Measurements from ENCODE around the gene TWNK.

The TWNK gene

DNA sequence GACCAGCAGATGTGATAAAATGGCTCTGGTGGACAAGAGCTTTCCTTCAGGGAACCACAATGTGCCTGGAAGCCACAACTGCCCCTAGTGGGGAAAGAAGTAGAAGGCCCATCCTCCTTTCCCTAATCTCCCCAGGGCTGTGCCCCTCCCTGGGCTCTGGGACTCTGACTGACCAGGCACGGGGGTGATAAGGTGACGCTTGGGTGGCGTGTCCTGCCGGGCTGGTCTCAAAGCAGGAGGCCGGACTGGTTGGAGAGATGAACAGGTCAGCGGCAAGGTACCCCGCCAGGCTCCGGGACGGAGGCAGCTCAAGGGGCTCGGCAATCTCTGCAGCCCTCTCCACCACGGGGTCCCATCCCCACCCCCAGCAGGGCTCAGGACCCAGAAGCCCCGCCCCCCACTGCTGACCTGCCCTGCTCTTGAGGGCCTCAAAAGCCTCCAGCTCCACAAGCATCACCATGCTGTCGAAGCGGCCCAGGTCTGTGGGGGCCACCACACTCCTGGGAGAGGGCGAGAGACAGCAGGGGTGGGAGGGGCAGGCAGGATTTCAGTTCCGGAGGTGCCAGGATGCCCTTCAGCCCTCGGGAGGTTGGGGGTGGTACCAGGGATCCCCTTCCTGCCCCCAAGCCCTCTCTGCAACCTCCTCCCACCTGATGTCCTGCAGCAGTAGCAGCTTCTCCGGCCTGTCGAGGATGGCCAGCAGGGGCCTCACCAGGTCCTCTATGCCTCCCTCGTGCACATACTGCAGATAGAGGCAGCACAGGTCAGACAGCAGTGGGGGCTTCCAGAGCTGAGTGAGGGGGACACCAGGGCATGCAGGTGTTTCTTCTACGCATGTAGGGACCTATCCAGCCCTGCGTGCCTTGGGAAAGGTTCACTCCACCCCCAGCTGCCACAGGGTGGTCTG, 24.4 kb downstream of the TWNK start:
- Histone ChIP-seq H3K27ac (ENCODE audit: low read depth, low read length) (no peak overlapping the region), H2AFZ (ENCODE audit: insufficient read depth, low read length, poor library complexity) (no peak overlapping the region), H3K79me1 (ENCODE audit: low read length) (no peaks in the 10 kb centered on the region), H3K14ac (ENCODE audit: low read length) (no peak overlapping the region), H3K4me2 (ENCODE audit: low read length) (no peak overlapping the region), H4K8ac (ENCODE audit: low read depth, low read length) (no peak overlapping the region), H3K23ac (ENCODE audit: low read length) (no peak overlapping the region), H3K36me3 (ENCODE audit: control insufficient read depth in 1 of 2, insufficient read depth in 2 of 2, low read length in 2 of 2) (peaks cover 7 to 8% of the 10 kb centered on the region in 2 experiments), H3K18ac (ENCODE audit: low read length) (no peak overlapping the region), H3K27me3 (ENCODE audit: insufficient read depth, low read length) (peaks cover 2% of the 10 kb centered on the region), H2BK120ac (ENCODE audit: insufficient read depth, low read length, poor library complexity) (no peak overlapping the region), H3K4me3 (ENCODE audit: low read depth, low read length) (no peak overlapping the region), H3K9me3 (ENCODE audit: insufficient read depth, low read depth, low read length) (no peaks in the 10 kb centered on the region), H4K12ac (ENCODE audit: low read depth, low read length) (no peak overlapping the region), H2AK5ac (ENCODE audit: low read length) (no peak overlapping the region), H2BK12ac (ENCODE audit: low read length) (no peak overlapping the region), H3K79me2 (ENCODE audit: control insufficient read depth, insufficient read depth, low read length, poor library complexity) (no peaks in the 10 kb centered on the region), H4K91ac (ENCODE audit: low read depth, low read length) (no peak overlapping the region), H3K4me1 (ENCODE audit: control insufficient read depth in 1 of 2, insufficient read depth in 2 of 2, low read length in 2 of 2) (no peaks in the 10 kb centered on the region), H2BK5ac (ENCODE audit: low read depth, low read length, poor library complexity) (no peak overlapping the region), H3K4ac (ENCODE audit: low read depth, low read length) (no peak overlapping the region), H3K9ac (ENCODE audit: low read length) (no peak overlapping the region)
- DNase-seq, result peak in 1 of 2 donors; percentile 47
- no CpG with 5 or more reads among the region's 22 CpGs for WGBS (ENCODE audit: extremely low coverage, insufficient coverage, insufficient read length)

DNA sequence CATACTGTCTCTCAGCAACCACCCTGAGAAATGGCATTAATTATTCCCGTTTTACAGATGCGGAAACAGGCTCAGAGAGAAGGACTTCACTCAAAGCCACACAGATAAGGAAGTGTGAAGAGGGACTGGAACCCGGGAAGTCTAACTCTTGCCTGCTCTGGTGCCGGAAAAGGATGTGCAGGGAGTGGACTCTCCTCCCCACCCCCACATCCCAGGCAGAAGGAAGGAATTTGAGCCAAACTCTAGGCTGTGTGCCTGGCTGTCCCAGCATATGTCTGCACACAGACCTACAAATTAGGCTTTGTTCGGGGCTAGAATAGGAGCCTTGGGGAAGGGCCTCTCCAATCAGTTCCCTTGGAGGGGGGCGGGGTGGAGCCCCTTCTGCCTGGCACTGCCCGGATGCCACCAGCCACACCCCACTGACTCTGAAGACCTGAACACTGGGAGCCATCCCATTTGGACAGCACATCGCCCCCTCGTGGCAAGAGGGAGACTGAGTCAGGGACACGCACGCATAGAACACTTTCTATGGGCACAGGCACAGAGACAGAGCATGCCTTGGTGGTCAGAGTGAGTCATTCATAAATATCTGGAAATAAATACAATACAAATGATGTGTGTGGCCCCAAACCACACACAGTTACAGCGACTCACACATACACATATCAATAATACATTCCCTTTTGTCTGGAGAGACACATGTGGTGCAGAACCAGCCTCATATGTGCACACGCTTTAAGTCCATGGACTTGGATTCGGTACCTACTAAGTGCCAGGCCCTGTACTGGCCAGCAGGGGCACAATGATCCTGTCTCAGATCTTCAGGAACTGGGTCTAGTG, 25.4 kb downstream of the TWNK start:
- no peaks in the 10 kb centered on the region for H3K79me2 ChIP-seq (ENCODE audit: control insufficient read depth, insufficient read depth, low read length, poor library complexity)
- H4K12ac ChIP-seq (ENCODE audit: low read depth, low read length), result no peak overlapping the region
- H3K9ac ChIP-seq (ENCODE audit: low read length), result no peak overlapping the region
- H3K9me3 ChIP-seq (ENCODE audit: insufficient read depth, low read depth, low read length), result no peaks in the 10 kb centered on the region
- H3K4me1 ChIP-seq (ENCODE audit: control insufficient read depth in 1 of 2, insufficient read depth in 2 of 2, low read length in 2 of 2), result no peaks in the 10 kb centered on the region
- H3K4me2 ChIP-seq (ENCODE audit: low read length), result no peak overlapping the region
- H4K91ac ChIP-seq (ENCODE audit: low read depth, low read length), result no peak overlapping the region
- H2AK5ac ChIP-seq (ENCODE audit: low read length), result no peak overlapping the region
- no peak overlapping the region for H3K27ac ChIP-seq (ENCODE audit: low read depth, low read length)
- H3K27me3 ChIP-seq (ENCODE audit: insufficient read depth, low read length), result peaks cover 9% of the 10 kb centered on the region
- no peak overlapping the region for H3K4ac ChIP-seq (ENCODE audit: low read depth, low read length)
- H2BK120ac ChIP-seq (ENCODE audit: insufficient read depth, low read length, poor library complexity), result no peak overlapping the region
- no peak overlapping the region for H2AFZ ChIP-seq (ENCODE audit: insufficient read depth, low read length, poor library complexity)
- WGBS (ENCODE audit: extremely low coverage, insufficient coverage, insufficient read length), result no CpG with 5 or more reads among the region's 14 CpGs
- H2BK12ac ChIP-seq (ENCODE audit: low read length), result no peak overlapping the region
- DNase-seq, result peak; percentile 77 to 89
- no peak overlapping the region for H3K23ac ChIP-seq (ENCODE audit: low read length)
- no peak overlapping the region for H3K4me3 ChIP-seq (ENCODE audit: low read depth, low read length)
- H3K36me3 ChIP-seq (ENCODE audit: control insufficient read depth in 1 of 2, insufficient read depth in 2 of 2, low read length in 2 of 2), result no peaks in the 10 kb centered on the region
- no peaks in the 10 kb centered on the region for H3K79me1 ChIP-seq (ENCODE audit: low read length)
- no peak overlapping the region for H2BK5ac ChIP-seq (ENCODE audit: low read depth, low read length, poor library complexity)
- H3K18ac ChIP-seq (ENCODE audit: low read length), result no peak overlapping the region
- no peak overlapping the region for H4K8ac ChIP-seq (ENCODE audit: low read depth, low read length)
- H3K14ac ChIP-seq (ENCODE audit: low read length), result no peak overlapping the region

DNA sequence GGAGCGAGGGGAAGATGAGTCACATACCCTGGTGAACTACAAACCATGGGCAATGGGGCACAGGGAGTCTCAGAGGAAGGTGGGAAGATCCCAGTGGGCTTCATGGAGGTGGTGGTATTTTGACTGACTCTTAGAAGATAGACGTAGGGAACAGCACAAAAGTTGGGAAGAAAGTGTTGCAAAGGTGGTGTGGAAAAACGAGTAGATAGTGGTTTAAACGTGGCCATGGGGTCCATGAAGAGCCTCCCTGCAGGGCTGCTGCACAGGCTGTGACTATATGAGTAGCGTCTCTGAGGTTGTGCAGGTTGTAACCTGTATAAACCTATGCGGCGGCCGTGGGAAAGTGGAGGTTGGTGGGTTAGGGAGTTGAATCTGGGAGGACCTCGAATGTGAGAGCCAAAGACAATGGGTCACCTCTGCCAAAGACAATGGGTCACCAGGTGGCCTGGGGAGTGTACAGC, 26.1 kb downstream of the TWNK start:
- Histone ChIP-seq H2BK12ac (ENCODE audit: low read length) (no peak overlapping the region), H4K8ac (ENCODE audit: low read depth, low read length) (no peak overlapping the region), H4K91ac (ENCODE audit: low read depth, low read length) (no peak overlapping the region), H3K79me2 (ENCODE audit: control insufficient read depth, insufficient read depth, low read length, poor library complexity) (no peaks in the 10 kb centered on the region), H2AK5ac (ENCODE audit: low read length) (no peak overlapping the region), H3K4me1 (ENCODE audit: control insufficient read depth in 1 of 2, insufficient read depth in 2 of 2, low read length in 2 of 2) (peaks cover 3 to 5% of the 10 kb centered on the region in 2 experiments), H3K27me3 (ENCODE audit: insufficient read depth, low read length) (peaks cover 9% of the 10 kb centered on the region), H2BK5ac (ENCODE audit: low read depth, low read length, poor library complexity) (no peak overlapping the region), H3K9me3 (ENCODE audit: insufficient read depth, low read depth, low read length) (no peaks in the 10 kb centered on the region), H3K4ac (ENCODE audit: low read depth, low read length) (no peak overlapping the region), H3K4me2 (ENCODE audit: low read length) (no peak overlapping the region), H3K27ac (ENCODE audit: low read depth, low read length) (no peak overlapping the region), H3K14ac (ENCODE audit: low read length) (no peak overlapping the region), H3K9ac (ENCODE audit: low read length) (no peak overlapping the region), H3K23ac (ENCODE audit: low read length) (no peak overlapping the region), H3K36me3 (ENCODE audit: control insufficient read depth in 1 of 2, insufficient read depth in 2 of 2, low read length in 2 of 2) (no peaks in the 10 kb centered on the region), H4K12ac (ENCODE audit: low read depth, low read length) (no peak overlapping the region), H3K79me1 (ENCODE audit: low read length) (no peaks in the 10 kb centered on the region), H3K18ac (ENCODE audit: low read length) (no peak overlapping the region), H3K4me3 (ENCODE audit: low read depth, low read length) (no peak overlapping the region), H2BK120ac (ENCODE audit: insufficient read depth, low read length, poor library complexity) (no peak overlapping the region), H2AFZ (ENCODE audit: insufficient read depth, low read length, poor library complexity) (no peak overlapping the region)
- DNase-seq, result no peak
- 100% methylated on average over 2 of the region's 9 CpGs for WGBS (ENCODE audit: extremely low coverage, insufficient coverage, insufficient read length)

DNA sequence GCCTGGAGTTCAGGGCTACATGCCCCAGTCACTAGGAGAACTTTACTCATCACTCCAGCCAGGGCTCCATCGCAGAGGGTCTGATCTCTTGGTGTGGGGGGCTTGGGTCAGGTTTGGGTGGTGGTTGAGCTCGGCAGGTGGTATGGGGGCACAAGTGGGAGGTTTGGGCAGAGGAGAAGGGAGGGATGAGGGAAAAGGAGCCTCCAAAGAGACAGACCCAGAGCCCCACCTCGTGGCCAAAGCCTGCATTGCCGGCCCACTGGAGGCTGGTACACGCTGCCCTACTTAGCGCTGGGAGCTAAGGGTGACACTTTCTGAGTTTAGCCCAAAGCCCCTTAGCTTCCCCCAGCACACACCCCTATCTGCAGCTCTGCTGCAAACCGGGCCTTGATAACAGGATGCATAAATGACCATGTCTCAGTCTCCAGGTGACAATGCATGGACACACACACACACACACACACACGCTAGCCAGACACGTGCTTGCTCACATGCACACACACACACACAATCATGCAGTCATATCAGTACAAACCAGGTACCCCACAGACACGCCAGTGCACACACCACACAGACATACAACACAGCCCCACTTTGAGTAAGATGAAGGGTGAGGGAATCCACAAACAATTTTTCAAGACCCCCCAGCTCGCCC, 27.0 kb downstream of the TWNK start:
- Histone ChIP-seq H3K9me3 (ENCODE audit: insufficient read depth, low read depth, low read length) (peaks cover 2% of the 10 kb centered on the region), H3K4ac (ENCODE audit: low read depth, low read length) (no peak overlapping the region), H3K36me3 (ENCODE audit: control insufficient read depth in 1 of 2, insufficient read depth in 2 of 2, low read length in 2 of 2) (no peaks in the 10 kb centered on the region), H3K27me3 (ENCODE audit: insufficient read depth, low read length) (peaks cover 9% of the 10 kb centered on the region), H4K8ac (ENCODE audit: low read depth, low read length) (no peak overlapping the region), H4K91ac (ENCODE audit: low read depth, low read length) (no peak overlapping the region), H4K12ac (ENCODE audit: low read depth, low read length) (no peak overlapping the region), H2BK5ac (ENCODE audit: low read depth, low read length, poor library complexity) (no peak overlapping the region), H3K4me1 (ENCODE audit: control insufficient read depth in 1 of 2, insufficient read depth in 2 of 2, low read length in 2 of 2) (peaks cover 7 to 13% of the 10 kb centered on the region in 2 experiments), H3K79me2 (ENCODE audit: control insufficient read depth, insufficient read depth, low read length, poor library complexity) (no peaks in the 10 kb centered on the region), H3K4me2 (ENCODE audit: low read length) (no peak overlapping the region), H2AK5ac (ENCODE audit: low read length) (no peak overlapping the region), H3K79me1 (ENCODE audit: low read length) (no peaks in the 10 kb centered on the region), H3K27ac (ENCODE audit: low read depth, low read length) (no peak overlapping the region), H3K14ac (ENCODE audit: low read length) (no peak overlapping the region), H2AFZ (ENCODE audit: insufficient read depth, low read length, poor library complexity) (no peak overlapping the region), H3K4me3 (ENCODE audit: low read depth, low read length) (no peak overlapping the region), H3K23ac (ENCODE audit: low read length) (no peak overlapping the region), H3K18ac (ENCODE audit: low read length) (no peak overlapping the region), H2BK120ac (ENCODE audit: insufficient read depth, low read length, poor library complexity) (no peak overlapping the region), H3K9ac (ENCODE audit: low read length) (no peak overlapping the region), H2BK12ac (ENCODE audit: low read length) (no peak overlapping the region)
- peak; percentile 73 to 85 for DNase-seq
- WGBS (ENCODE audit: extremely low coverage, insufficient coverage, insufficient read length), result no CpG with 5 or more reads among the region's 11 CpGs
